Natural killer cell (primary cell): Measurements from ENCODE around the gene ACAN. TPM values are rescaled to one million over a fixed set of nuclear protein-coding genes. Genes with fewer than 3 reads are reported as not detected.

Experiments
- ATAC-seq, 3 donors: fragments of 150-1000 bp in 2 of 3; fragments of 200-7000 bp in 1 of 3; cut with Tn5 transposase; 1 replicate in 1 of 3; 2 replicates in 2 of 3; pipeline ENCODE4 v1.10.0; 2021; ENCODE audit warnings: mild to moderate bottlenecking in 2 of 3, moderate library complexity in 2 of 3
- DNase-seq, 2 donors: peaks; one replicate each; pipeline versions ENCODE4 v3.0.0 to v3.0.0-alpha.2; 2013 to 2021; ENCODE audit warnings: mixed read lengths in 1 of 2
- H3K27ac ChIP-seq: one replicate; pipeline ENCODE4 v1.5.1; 2013; ENCODE audit warnings: mild to moderate bottlenecking, low read length
- H3K27me3 ChIP-seq: one replicate; pipeline ENCODE4 v1.6.1; 2013; ENCODE audit warnings: low read length; ENCODE audit not compliant: control insufficient read depth, insufficient read depth
- H3K36me3 ChIP-seq: one replicate; pipeline ENCODE4 v1.6.1; 2013; ENCODE audit warnings: low read length; ENCODE audit not compliant: control insufficient read depth, insufficient read depth
- H3K4me1 ChIP-seq: one replicate; pipeline ENCODE4 v1.6.1; 2013; ENCODE audit warnings: low read length; ENCODE audit not compliant: control insufficient read depth, insufficient read depth
- H3K4me3 ChIP-seq: one replicate; pipeline ENCODE4 v1.5.1; 2013; ENCODE audit warnings: low read length
- H3K9me3 ChIP-seq: one replicate; pipeline ENCODE4 v1.6.1; 2013; ENCODE audit warnings: low read length; ENCODE audit not compliant: control insufficient read depth, insufficient read depth
- H3K27ac Mint-ChIP-seq, 2 donors: one replicate each; pipeline ENCODE4 v1.8.0; 2022; ENCODE audit warnings: mild to moderate bottlenecking in 2 of 2, mixed read lengths in 2 of 2, moderate library complexity in 1 of 2
- H3K27me3 Mint-ChIP-seq, 2 donors: one replicate each; pipeline ENCODE4 v1.8.0; 2022; ENCODE audit warnings: low read depth in 2 of 2, mixed read lengths in 2 of 2
- H3K36me3 Mint-ChIP-seq: one replicate; pipeline ENCODE4 v1.8.0; 2022; ENCODE audit warnings: mixed read lengths
- H3K4me1 Mint-ChIP-seq, 2 donors: one replicate each; pipeline ENCODE4 v1.8.0; 2022; ENCODE audit warnings: mixed read lengths in 2 of 2
- H3K4me3 Mint-ChIP-seq: one replicate; pipeline ENCODE4 v1.8.0; 2022; ENCODE audit warnings: mild to moderate bottlenecking, moderate library complexity, mixed read lengths
- H3K9me3 Mint-ChIP-seq, 2 donors: one replicate each; pipeline ENCODE4 v1.8.0; 2022; ENCODE audit warnings: mixed read lengths in 2 of 2
- CTCF ChIP-seq: fragments of 200-600 bp; IDR thresholded peaks from one replicate; pipeline ENCODE4 v1.8.0; 2022; ENCODE audit warnings: antibody characterized with exemption
- WGBS: methylation state at CpG from one replicate; pipeline ENCODE4 v1.1.7; 2013; ENCODE audit warnings: missing lambda C conversion rate; ENCODE audit not compliant: insufficient coverage; 5-methylcytosine and 5-hydroxymethylcytosine counted together
- intact Hi-C: fragments of 100-400 bp; cut with micrococcal nuclease; formaldehyde crosslinking; loops from one replicate; pipeline ENCODE4 v1.14.2; 2022
- total RNA-seq, 4 donors: library from RNA; stranded (reverse); fragments of 120-200 nt in 1 of 4; gene quantifications; one replicate each; pipeline versions ENCODE4 v1.2.3 to v1.2.4, GENCODE V29; 2013 to 2022

The ACAN gene
- total RNA-seq, 3 donors from 2014 or later (not counting 1 experiment from before 2014, with no cell fraction given) = not detected

GRCh38 chr15:88832820-88833730 is 29.8 kb downstream of the ACAN start:
- no peak for TF ChIP-seq CTCF
- Histone ChIP-seq H3K36me3 (no peaks in the 10 kb centered on the region), H3K9me3 (no peaks in the 10 kb centered on the region), H3K27me3 (no peaks in the 10 kb centered on the region), H3K4me1 (no peaks in the 10 kb centered on the region), H3K27ac (no peak overlapping the region), H3K4me3 (no peak overlapping the region)
- Mint-ChIP-seq H3K9me3 (no peaks in the 10 kb centered on the region), H3K27ac (no peak overlapping the region), H3K36me3 (no peaks in the 10 kb centered on the region), H3K27me3 (no peaks in the 10 kb centered on the region), H3K4me1 (peaks cover 0 to 4% of the 10 kb centered on the region in 2 donors), H3K4me3 (no peak overlapping the region)
- WGBS = 90% methylated on average over 12 of the region's 12 CpGs
- no peak for DNase-seq
- ATAC-seq = no peak
- intact Hi-C loops = no loop called here

- 89% methylated on average over 7 of the region's 8 CpGs for WGBS
- DNase-seq (no peak), ATAC-seq (no peak)
- Histone ChIP-seq H3K9me3 (no peaks in the 10 kb centered on the region), H3K36me3 (no peaks in the 10 kb centered on the region), H3K4me1 (no peaks in the 10 kb centered on the region), H3K27ac (no peak overlapping the region), H3K27me3 (no peaks in the 10 kb centered on the region), H3K4me3 (no peak overlapping the region)
- H3K27ac Mint-ChIP-seq = no peak overlapping the region
- TF ChIP-seq CTCF = no peak
- H3K4me1 Mint-ChIP-seq = peaks cover 0 to 4% of the 10 kb centered on the region in 2 donors
- intact Hi-C loops = no loop called here
- no peaks in the 10 kb centered on the region for H3K9me3 Mint-ChIP-seq
- no peaks in the 10 kb centered on the region for H3K36me3 Mint-ChIP-seq
- H3K4me3 Mint-ChIP-seq = no peak overlapping the region
- H3K27me3 Mint-ChIP-seq = no peaks in the 10 kb centered on the region
These were observed 30.5 kb downstream of the ACAN start for GRCh38 chr15:88833731-88834100.

GRCh38 chr15:88834211-88834812 is 31.1 kb downstream of the ACAN start:
- no peak overlapping the region for H3K27ac Mint-ChIP-seq
- no peak overlapping the region for H3K4me3 Mint-ChIP-seq
- Histone ChIP-seq H3K4me3 (no peak overlapping the region), H3K27ac (no peak overlapping the region), H3K4me1 (no peaks in the 10 kb centered on the region), H3K36me3 (no peaks in the 10 kb centered on the region), H3K9me3 (no peaks in the 10 kb centered on the region), H3K27me3 (no peaks in the 10 kb centered on the region)
- no peaks in the 10 kb centered on the region for H3K36me3 Mint-ChIP-seq
- intact Hi-C loops = no loop called here
- peaks cover 0 to 4% of the 10 kb centered on the region in 2 donors for H3K4me1 Mint-ChIP-seq
- H3K9me3 Mint-ChIP-seq = no peaks in the 10 kb centered on the region
- H3K27me3 Mint-ChIP-seq = no peaks in the 10 kb centered on the region
- WGBS = 47% methylated on average over 12 of the region's 14 CpGs
- TF ChIP-seq CTCF = peak; percentile 32
- DNase-seq (peak in 1 of 2 donors; percentile 53), ATAC-seq (peak in 1 of 3 donors; percentile 30)
